SH-SY5Y (cell line): ENCODE measurements around the gene ACVR1B.

Experiments
- GATA2 ChIP-seq: IDR thresholded peaks from 2 replicates; pipeline ENCODE4 v1.6.1; 2011; ENCODE audit warnings: mild to moderate bottlenecking, low read depth, low read length
- GATA3 ChIP-seq: IDR thresholded peaks from 2 replicates; pipeline ENCODE4 v1.6.1; 2011; ENCODE audit warnings: low read depth, mild to moderate bottlenecking, low read length, moderate library complexity

The ACVR1B gene

DNA sequence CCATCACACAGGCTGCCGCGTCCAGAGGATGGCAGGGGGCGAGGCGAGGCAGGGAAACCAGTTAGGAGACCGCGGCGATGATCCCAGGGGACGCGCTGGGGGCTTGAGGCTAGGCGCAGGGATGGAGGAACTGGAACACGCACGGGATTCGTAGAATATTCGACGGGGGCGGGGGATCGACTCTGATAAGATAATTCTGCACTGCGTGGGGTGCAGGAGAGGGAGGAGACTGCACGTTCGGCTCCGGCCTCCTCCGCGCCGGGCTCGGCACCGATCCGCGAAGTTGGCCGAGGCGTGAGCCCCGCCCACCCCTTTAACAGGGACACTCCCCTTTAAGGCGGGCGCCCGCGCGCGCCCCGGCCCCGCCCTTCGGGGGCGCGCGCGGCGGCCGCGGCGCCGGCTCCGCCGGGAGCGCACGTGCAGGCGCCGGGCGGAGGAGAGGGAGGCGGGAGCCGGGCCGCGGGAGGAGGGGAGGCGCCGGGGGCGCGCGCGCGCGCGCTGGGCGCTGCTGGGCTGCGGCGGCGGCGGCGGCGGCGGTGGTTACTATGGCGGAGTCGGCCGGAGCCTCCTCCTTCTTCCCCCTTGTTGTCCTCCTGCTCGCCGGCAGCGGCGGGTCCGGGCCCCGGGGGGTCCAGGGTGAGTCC lies at the start of gene ACVR1B:
Gene ACVR1B (plus strand): TSS at position 501 of the 644 bp plus-strand sequence. CDS start 45 bp downstream, at position 546.
- TF ChIP-seq GATA3 (no peak), GATA2 (peak; percentile 77)

DNA sequence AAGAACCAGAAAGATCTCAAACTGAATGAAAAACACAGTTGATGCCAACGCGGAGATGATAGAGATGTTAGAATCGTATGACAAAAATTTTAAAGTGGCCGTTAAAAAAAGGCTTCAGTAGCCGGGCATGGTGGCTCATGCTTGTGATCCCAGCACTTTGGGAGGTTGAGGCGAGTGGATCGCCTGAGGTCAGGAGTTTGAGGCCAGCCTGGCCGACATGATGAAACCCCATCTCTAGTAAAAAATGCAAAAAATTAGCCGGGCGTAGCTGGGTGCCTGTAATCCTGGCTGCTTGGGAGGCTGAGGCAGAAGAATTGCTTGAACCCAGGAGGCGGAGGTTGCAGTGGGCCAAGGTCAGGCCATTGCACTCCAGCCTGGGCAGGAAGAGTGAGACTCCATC lies 49.6 kb upstream of the ACVR1B start:
- no peak for TF ChIP-seq GATA2
- no peak for TF ChIP-seq GATA3

DNA sequence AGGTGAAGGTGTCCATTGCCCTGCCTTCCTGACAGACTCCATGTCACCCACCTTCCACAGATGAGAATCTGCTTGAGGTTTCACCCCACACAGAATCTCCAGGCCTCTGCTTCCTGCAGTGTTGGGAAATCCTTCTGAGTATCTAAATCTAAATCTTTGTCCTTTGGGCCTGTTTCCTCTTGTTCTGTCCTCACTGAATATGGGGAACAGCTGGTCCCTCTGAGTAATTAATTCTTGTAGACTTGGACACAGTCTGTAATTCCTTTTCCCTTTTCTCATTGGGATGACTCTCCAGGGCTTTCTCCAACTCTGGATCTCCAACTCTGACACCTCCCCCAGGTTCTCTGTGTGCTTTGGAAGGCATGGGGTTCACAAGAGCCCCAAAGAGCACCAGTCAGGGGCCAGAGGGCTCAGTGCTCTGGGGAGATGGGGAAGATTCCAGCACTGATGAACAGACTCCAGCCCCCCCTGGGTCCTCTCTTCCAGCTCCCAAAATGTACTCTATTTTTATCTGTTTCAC lies 46.5 kb upstream of the ACVR1B start:
- TF ChIP-seq GATA2, result peak; percentile 31; the same call in 1 of the 2 replicates
- no peak for TF ChIP-seq GATA3

DNA sequence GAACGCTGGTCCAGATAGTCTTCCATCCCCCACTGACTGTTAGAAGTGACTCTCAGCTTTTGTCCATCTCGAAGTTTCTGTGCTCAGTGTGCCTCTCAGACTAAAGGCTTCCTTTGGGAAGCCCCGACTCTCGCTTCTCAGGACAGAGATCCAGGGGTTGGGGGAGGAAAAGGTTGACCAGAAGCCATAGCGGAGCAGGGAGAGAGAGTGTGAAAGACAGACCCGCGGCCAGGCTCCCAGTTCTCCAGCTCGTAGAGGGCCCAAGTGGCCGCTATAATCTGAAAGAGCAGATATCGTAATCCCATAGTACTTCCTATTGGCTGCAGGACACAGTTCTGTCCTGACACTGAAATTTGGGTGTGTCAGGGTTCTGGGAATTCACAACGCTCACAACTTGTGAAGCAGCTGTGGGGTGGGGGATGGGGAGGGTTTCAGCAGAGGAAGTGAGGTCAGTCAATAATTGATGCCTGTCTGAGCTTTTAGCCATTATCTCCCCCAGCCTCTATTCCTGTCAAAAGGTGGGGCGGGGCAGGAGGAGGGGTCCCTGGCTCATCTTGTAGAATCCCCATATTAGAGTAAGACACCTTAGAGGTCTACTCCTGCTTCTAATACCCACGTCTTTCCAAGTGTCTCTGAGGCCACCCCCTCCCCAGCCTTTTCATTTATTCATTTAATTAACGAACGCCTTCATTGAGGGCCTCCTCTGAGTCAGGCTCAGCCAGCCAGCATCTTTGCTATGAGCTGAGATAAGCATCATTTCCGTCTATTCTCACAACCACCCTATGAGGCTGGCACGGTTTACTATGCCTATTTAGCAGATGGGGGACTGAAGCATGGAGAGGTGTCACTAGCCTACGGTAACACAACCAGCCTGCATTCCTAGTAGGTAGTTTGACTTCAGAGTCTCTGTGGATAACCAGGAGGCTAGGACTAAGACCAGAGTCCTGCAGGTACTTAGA lies 45.7 kb upstream of the ACVR1B start:
- TF ChIP-seq GATA2, result peak; percentile 64
- TF ChIP-seq GATA3, result no peak

DNA sequence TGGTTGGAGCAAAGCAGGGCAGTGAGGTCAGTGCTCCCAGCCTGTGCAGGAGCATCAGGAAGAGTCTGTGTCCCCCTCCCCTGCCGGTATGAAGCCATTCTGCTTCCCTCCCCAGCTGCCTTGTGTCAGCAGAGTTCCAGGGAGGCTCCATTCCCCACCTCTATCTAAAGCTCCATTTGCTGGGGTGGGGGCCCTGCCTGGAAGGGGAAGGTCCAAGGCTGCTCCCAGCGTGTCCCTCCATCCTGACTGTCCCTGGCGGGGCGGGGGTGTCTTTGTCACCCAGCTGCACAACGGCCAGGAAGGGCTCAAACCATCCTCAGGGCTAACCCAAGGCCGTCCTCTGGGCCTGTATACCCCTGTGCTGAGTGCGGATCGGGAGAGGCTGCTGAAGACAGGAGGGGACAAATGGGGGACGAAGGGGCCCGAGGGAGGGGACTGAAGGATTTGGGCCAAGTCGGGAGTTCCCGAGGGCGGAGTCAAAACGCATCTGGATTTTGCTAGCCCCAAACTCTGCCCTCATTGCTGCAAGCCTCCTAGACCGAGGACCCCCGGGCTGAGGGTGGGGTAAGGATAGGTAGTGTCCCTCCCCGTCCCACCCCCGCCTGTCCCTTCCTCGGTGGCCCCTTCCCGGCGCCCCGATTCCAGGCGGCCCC lies 44.9 kb upstream of the ACVR1B start:
- TF ChIP-seq GATA3 (no peak), GATA2 (no peak)

DNA sequence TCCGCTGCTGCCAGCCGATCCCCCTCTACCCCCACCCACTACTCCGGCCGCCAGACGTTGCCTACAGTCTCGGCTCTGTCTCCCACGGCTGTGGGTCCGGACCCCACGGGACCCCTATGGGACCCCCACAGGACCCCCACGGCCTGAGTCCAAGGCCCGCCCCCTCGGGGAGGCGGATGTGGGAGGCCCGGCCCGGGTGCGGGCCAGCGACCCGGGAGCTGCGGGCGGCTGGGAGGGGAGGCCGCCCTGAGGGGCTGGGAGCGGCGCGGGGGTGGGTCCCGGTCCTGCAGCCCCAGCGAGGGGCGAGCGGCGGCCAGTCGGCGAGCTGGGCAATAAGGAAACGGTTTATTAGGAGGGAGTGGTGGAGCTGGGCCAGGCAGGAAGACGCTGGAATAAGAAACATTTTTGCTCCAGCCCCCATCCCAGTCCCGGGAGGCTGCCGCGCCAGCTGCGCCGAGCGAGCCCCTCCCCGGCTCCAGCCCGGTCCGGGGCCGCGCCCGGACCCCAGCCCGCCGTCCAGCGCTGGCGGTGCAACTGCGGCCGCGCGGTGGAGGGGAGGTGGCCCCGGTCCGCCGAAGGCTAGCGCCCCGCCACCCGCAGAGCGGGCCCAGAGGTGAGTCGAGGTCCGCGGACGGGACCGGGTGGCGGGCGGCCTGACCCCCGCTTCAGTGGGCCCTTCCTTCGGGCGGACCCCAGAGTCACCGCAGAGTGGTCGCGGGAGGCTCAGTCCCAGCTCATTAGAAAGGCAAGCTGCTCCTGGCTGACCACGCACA lies 44.2 kb upstream of the ACVR1B start, which contains the start of gene ACVRL1:
Gene ACVRL1 (plus strand): TSS at position 422 of the 773 bp plus-strand sequence. CDS start 4,971 bp downstream, outside the sequence.
- TF ChIP-seq GATA2 (no peak), GATA3 (no peak)

DNA sequence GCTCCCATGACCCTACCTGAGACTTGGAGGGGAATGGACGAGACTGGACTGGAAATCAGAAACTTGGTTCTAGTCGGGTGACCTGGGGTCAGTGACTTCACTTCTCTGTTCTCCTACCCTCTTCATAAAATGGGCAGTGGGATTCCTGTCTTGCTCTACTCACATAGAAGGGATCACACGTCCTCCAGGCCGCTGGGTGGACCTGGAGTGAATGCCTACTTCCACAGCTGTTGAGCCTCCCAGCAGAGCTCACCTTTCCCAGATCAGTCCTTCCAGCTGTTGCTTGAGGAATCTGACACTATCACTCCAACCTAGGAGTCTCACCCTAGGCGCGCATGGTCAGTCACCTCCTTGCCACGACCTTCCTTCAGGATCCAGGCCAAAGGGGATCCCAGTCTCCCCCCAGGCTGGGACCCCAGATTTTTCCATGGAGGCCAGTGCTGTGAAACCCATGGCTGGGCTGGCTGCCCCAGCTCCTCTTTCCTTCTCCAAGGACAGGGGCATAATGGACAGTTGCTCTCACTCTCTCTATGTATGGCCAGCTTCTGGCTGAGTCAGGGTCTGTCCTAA lies 43.6 kb upstream of the ACVR1B start:
- TF ChIP-seq GATA3, result no peak
- TF ChIP-seq GATA2, result no peak

DNA sequence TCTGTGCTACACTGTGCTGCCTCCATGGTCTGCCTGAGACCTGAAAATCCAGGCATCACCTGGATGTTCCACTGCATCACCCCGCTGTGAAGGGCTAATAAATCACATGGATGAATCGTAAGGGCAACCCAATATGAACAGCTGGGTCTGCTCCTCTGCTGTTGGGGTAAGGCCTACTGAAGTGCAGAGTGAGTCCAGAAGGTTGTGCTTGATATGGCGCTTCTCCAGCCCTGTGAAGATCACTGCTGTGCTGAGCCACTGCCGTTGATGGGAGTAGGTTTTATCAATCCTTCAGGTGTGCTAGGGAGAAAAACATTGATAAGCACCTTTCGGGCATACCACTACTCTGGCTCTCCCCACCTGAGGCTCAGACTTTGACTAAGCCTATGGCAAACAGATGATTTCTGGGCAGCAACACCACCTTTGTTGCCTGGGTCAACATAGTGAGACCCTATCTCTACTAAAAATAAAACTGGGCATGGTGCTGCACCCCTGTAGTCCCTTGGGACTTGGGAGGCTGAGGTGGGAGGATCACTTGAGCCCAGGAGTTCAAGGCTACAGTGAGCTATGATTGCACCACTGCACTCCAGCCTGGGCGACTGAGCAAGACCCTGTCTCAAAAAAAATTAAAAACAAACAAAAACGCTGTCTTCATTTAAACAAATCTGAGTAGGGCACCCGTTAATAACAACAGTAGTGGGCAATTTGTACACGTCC lies 42.5 kb upstream of the ACVR1B start:
- no peak for TF ChIP-seq GATA2

DNA sequence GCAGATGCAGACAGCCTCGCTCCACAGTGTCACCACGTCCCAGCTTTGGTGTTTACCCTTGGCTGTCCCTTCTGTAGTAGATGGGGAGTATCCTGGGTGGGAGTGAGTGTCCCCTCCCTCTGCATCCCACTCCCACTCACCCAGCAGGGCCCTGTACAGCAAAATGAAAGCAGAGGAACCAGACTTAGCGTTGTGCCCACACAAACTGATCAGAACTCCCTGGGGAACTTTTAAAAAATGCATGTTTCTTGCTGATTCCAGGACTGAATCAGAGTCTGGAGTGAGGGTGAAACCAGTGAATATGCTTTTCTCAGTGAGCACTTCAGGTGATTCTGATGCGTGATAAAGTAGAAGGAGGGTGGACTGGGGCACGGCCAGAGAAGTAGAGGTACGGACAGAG lies 41.3 kb upstream of the ACVR1B start:
- TF ChIP-seq GATA3 (no peak), GATA2 (no peak)

DNA sequence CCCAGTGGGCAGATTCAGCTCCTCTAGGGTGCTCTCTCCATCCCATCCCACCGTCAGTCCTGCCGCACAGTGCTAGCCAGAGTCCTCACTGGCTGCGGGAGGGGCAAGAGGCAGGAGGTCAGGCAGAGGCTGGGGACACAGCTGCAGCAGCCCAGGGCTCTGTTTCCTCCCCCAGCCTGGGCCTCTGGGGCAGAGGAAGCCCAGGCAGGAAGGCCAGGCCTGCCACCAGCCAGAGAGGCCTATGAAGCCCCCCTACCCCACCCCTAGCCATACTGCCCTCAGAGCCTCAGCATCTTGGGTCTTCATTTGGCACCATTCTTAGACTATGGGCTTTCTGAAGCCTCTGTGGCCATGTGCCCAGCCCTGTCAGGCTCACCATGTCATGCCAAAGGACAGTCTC lies 40.8 kb upstream of the ACVR1B start:
- TF ChIP-seq GATA2, result no peak
- no peak for TF ChIP-seq GATA3

DNA sequence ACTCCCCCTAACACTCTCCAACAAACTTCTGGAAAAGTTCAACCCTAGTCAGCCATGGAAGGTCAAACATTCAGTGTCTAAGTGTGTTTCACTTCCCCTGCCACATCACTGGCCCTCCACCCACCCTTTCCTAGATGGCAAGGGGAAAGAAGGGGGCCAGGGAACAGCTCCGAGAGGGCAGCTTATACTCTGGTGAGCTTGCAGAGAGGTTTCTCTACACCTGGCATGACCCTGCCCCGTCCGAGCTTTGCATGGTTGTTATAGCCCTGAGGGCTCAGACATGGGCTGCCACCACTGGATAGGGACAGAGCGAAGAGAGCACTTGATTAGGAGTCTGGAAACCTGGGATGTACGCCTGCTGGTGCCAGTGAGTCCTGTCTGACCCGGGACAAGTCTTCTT lies 40.2 kb upstream of the ACVR1B start:
- TF ChIP-seq GATA2, result no peak
- no peak for TF ChIP-seq GATA3
